ENCODE data around the gene KCNT1. TPM values are rescaled to one million over a fixed set of nuclear protein-coding genes. Genes with fewer than 3 reads are reported as not detected.

The KCNT1 gene
- total RNA-seq, 4 donors from 2014 or later: 0.06 to 0.17 TPM; not detected in 2

- TF ChIP-seq EP300 (IDR thresholded peaks at IDR 0.05): no peak
- no peak for TF ChIP-seq CTCF (IDR thresholded peaks at IDR 0.05)
- no peak for TF ChIP-seq POLR2AphosphoS5 (IDR thresholded peaks at IDR 0.05)
- no peak for TF ChIP-seq POLR2A (IDR thresholded peaks at IDR 0.05; ENCODE audit: low read depth)
- Histone ChIP-seq H3K27me3 (no peaks in the 10 kb centered on the region), H3K36me3 (peaks cover 79 to 100% (median 93%) of the 10 kb centered on the region in 4 donors), H3K27ac (replicated peaks in 1 of 4) (no peak overlapping the region), H3K4me3 (no peak overlapping the region), H3K4me1 (no peaks in the 10 kb centered on the region), H3K9me3 (no peaks in the 10 kb centered on the region)
- WGBS: 97% methylated on average over 42 of the region's 43 CpGs
- intact Hi-C loops (cut with DNase I): no loop called here
- no peak for DNase-seq (ENCODE audit: extremely low spot score)
Observed at GRCh38 chr9:135818718-135819475, 116.9 kb downstream of the KCNT1 start.

- TF ChIP-seq POLR2A (IDR thresholded peaks at IDR 0.05; ENCODE audit: low read depth): no peak
- no peak for TF ChIP-seq EP300 (IDR thresholded peaks at IDR 0.05)
- TF ChIP-seq CTCF (IDR thresholded peaks at IDR 0.05): no peak
- TF ChIP-seq POLR2AphosphoS5 (IDR thresholded peaks at IDR 0.05): no peak
- 90% methylated on average over 13 of the region's 13 CpGs for WGBS
- H3K27ac ChIP-seq (replicated peaks in 1 of 4): no peak overlapping the region
- intact Hi-C loops (cut with DNase I): no loop called here
- H3K27me3 ChIP-seq: no peaks in the 10 kb centered on the region
- H3K9me3 ChIP-seq: no peaks in the 10 kb centered on the region
- peaks cover 69 to 100% (median 91%) of the 10 kb centered on the region in 4 donors for H3K36me3 ChIP-seq
- DNase-seq (ENCODE audit: extremely low spot score): no peak
- no peaks in the 10 kb centered on the region for H3K4me1 ChIP-seq
- H3K4me3 ChIP-seq: no peak overlapping the region
Observed at GRCh38 chr9:135819905-135820304, 117.9 kb downstream of the KCNT1 start.

DNA sequence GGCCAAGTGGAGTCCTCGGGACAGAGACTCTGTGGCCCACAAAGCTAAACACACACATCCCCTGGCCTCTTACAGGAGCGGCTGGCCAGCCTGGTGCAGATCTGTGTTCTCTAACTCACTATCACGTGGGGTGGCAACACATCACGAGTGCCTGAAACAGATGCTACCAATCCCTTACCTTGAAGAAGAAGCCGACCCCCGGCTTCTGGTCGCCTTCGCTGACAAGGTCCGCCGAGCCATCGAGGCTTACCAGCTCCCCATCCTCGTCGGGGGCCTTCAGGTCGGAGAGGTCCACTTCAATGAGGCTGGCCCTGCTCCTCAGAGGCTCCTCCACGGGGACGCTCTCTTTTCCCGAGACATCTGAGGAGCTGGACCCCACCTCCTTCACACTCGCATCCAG, 118.7 kb downstream of the KCNT1 start:
- no peaks in the 10 kb centered on the region for H3K9me3 ChIP-seq
- H3K36me3 ChIP-seq: peaks cover 63 to 97% (median 86%) of the 10 kb centered on the region in 4 donors
- WGBS: 96% methylated on average over 17 of the region's 18 CpGs
- intact Hi-C loops (cut with DNase I): no loop called here
- TF ChIP-seq POLR2A (IDR thresholded peaks at IDR 0.05; ENCODE audit: low read depth): no peak
- TF ChIP-seq CTCF (IDR thresholded peaks at IDR 0.05): no peak
- TF ChIP-seq EP300 (IDR thresholded peaks at IDR 0.05): no peak
- TF ChIP-seq POLR2AphosphoS5 (IDR thresholded peaks at IDR 0.05): no peak
- no peak overlapping the region for H3K4me3 ChIP-seq
- H3K27me3 ChIP-seq: no peaks in the 10 kb centered on the region
- H3K4me1 ChIP-seq: no peaks in the 10 kb centered on the region
- H3K27ac ChIP-seq (replicated peaks in 1 of 4): no peak overlapping the region
- DNase-seq (ENCODE audit: extremely low spot score): no peak

- Histone ChIP-seq H3K27ac (replicated peaks in 1 of 4) (no peak overlapping the region), H3K4me1 (no peaks in the 10 kb centered on the region), H3K27me3 (no peaks in the 10 kb centered on the region), H3K36me3 (peaks cover 58 to 96% (median 84%) of the 10 kb centered on the region in 4 donors), H3K4me3 (no peak overlapping the region), H3K9me3 (no peaks in the 10 kb centered on the region)
- no peak for DNase-seq (ENCODE audit: extremely low spot score)
- intact Hi-C loops (cut with DNase I): no loop called here
- TF ChIP-seq CTCF (IDR thresholded peaks at IDR 0.05): no peak
- TF ChIP-seq EP300 (IDR thresholded peaks at IDR 0.05): no peak
- TF ChIP-seq POLR2A (IDR thresholded peaks at IDR 0.05; ENCODE audit: low read depth): no peak
- TF ChIP-seq POLR2AphosphoS5 (IDR thresholded peaks at IDR 0.05): no peak
- whole genome bisulfite sequencing: 95% methylated on average over 9 of the region's 20 CpGs
Observed at GRCh38 chr9:135821116-135821515, 119.1 kb downstream of the KCNT1 start.
